K562 (cell line): ENCODE measurements around the gene GCK.

ENCODE experiments used
- MYC ChIP-seq, 2 experiments: fragments of 250-450 bp in 1 of 2; sonication (Bioruptor Pico) in 1 of 2; IDR thresholded peaks; 2 replicates each; pipeline versions ENCODE4 v1.5.1 to v1.6.1; 2012 to 2021; ENCODE audit warnings: low read depth in 2 of 2, borderline replicate concordance in 1 of 2, improper control_type of control experiment in 1 of 2, low read length in 1 of 2, mild to moderate bottlenecking in 1 of 2, moderate library complexity in 1 of 2
- NR3C1 ChIP-seq: sonication (generic); formaldehyde crosslinking; IDR thresholded peaks from 2 replicates; pipeline ENCODE4 v1.8.1; 2022; ENCODE audit warnings: missing genetic modification reagents
- RFX5 ChIP-seq: IDR thresholded peaks from 2 replicates; pipeline ENCODE4 v1.6.1; 2011; ENCODE audit warnings: low read depth, mild to moderate bottlenecking, improper control_type of control experiment, low read length
- ZNF780A ChIP-seq: fragments of 250-450 bp; sonication (Bioruptor Pico); IDR thresholded peaks from 2 replicates; pipeline ENCODE4 v1.5.0; 2021; ENCODE audit warnings: mild to moderate bottlenecking
- TF ChIP-seq, protein P1 (sequence below): IDR thresholded peaks from 2 replicates; pipeline ENCODE4 v1.6.1; 2011; ENCODE audit not compliant: insufficient read length; ENCODE audit errors: extremely low read depth

DNA sequence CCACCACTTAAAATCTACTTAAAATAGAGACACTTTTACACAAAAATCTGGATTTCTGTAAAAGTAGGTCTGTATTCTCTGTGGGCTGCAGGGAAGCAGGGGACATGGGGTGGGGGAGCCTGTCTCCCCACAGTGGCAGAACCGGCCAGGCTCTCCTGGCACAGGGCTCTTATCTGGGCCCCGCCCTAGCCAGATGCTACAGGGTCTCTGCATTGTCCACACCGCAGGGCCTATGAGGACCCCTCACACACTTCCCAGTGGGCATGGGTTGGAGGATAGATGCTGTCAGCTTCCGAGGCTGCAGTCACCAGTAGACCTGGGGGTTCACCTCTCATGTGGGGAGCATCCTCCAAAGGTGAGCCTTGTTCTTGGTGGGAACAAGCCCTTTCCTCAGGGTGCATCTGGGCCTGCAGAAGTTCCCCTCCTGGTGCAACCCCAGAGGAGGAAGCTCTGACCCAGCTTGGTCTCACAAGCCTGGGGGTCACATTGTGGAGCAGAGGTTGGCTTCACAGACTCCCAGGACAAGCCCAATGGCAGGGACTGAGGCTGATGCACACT, 32.7 kb downstream of the GCK start:
- no peak for TF ChIP-seq ZNF780A (CRISPR knock-in tag)
- TF ChIP-seq RFX5, result no peak
- TF ChIP-seq, protein P1, sequence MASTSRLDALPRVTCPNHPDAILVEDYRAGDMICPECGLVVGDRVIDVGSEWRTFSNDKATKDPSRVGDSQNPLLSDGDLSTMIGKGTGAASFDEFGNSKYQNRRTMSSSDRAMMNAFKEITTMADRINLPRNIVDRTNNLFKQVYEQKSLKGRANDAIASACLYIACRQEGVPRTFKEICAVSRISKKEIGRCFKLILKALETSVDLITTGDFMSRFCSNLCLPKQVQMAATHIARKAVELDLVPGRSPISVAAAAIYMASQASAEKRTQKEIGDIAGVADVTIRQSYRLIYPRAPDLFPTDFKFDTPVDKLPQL, result no peak
- TF ChIP-seq MYC (IDR thresholded peaks at IDR 0.05; ENCODE audit: low read depth, low read length), result no peak
- TF ChIP-seq MYC (CRISPR knock-in tag; IDR thresholded peaks at IDR 0.05; ENCODE audit: borderline replicate concordance, low read depth), result no peak
- TF ChIP-seq NR3C1 (CRISPR knock-in tag), result no peak
